ENCODE results near the gene A3GALT2.
A peak's percentile ranks its signal among the peaks of the same experiment; 100 is the strongest.

Gene A3GALT2

GRCh38 chr1:33351281-33351660, 30.4 kb upstream of the A3GALT2 start:
- no peak for DNase-seq (ENCODE audit: low read depth, low spot score)

GRCh38 chr1:33350611-33351280, 29.8 kb upstream of the A3GALT2 start:
- no peak for DNase-seq (ENCODE audit: low read depth, low spot score)
- peak overlapping the region; percentile 99 for H3K27ac ChIP-seq

More at GRCh38 chr1:33351281-33351660, 30.4 kb upstream of the A3GALT2 start:
- no peak overlapping the region for H3K27ac ChIP-seq

DNA sequence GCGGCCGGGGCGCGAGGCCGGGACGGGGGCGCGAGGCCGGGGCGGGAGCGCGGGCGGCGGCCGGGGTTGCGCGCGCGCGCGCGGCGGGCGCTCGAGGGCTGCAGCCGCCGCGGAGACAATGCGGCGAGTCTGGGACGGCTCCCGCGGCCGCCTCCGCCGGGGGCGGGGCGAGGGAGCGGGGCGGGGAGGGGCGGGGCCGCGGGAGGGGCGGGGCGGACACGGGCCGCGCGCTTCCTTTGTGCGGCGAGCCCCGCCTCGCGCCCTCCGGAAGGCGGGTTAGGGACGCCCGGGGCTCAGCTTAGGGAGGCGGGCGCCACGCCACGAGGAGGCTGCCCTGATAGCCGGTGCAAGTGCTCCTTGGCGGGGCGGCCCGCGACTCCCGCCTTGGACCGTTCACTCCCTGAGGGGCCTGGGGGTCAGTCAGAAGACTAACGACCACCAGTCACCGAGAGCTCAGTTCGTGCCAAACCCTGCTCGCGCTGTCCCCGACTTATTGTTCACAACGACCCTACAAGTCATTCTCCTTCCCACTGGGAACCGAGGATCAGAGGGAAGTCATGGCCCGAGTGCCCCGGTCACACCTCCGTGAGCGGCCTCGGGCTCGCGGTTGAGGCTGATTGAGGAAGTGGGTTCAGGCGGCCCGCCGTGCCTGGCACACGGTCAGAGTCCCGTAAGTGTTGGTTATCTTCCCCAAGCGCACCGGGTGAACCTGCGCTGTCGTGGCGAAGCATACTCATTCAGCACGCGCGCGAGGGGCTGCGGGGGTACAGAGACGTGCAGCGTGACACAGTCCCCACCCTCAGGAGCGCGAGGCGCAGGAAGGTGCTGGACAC, 29.1 kb upstream of the A3GALT2 start:
- peak overlapping the region; percentile 99 for H3K27ac ChIP-seq
- no peak for DNase-seq (ENCODE audit: low read depth, low spot score)

DNA sequence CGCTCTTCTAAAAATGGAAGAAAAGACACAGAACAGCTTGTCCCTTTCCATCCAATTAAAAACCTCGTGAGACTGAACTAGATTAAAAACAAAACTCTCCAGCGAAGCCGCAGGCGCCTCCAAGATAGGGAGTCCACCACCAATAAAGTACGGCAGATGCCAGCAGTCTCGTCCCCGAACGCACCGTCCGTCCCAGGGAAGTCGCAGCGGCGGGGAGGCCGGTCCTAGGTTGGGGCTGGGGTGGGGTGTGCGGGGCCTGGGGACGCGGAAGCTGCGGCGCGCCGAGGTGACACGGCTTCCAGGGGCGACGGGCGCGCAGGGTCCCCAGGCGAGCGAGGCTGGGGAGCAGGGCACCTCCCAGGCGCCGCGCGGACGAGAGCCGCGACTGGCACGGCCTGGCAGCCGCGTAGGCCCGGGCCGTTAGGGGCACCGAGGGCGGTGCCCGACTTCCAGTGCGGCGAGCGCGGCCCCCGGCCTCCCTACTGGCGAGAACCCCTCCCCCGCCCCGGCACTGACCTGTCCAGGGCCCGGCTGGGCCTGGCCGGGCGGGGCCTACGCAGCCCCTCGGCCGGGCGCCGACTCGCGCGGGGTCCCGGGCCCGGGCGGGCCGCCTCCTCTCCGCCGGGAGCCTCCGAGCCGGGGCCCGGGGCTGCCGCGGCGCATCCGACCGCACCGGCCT, 28.3 kb upstream of the A3GALT2 start:
- H3K27ac ChIP-seq, result peak overlapping the region; percentile 99

GRCh38 chr1:33348676-33349080, 27.8 kb upstream of the A3GALT2 start:
- no peak for DNase-seq (ENCODE audit: low read depth, low spot score)
- peak overlapping the region; percentile 99 for H3K27ac ChIP-seq

More for the DNA sequence above, 28.3 kb upstream of the A3GALT2 start:
- DNase-seq (ENCODE audit: low read depth, low spot score), result no peak

DNA sequence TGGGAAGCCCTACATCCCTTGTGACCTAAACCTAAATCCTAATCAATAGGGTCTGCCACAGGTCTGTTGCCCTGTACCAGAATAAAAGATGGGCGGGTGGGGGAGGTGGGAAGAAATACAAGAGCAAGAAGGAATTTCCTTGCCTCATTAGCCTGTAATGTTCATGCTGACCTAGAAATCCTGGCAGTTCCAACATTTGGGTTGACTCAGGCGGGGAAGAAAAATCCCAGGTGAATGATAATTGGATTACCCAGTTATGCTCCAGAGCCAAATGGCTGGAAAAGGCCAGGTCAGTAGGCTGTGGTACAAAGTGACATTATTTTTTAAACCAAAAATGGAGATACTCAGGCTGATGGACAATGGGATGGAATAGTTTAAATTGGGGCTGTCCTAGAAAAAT, 27.3 kb upstream of the A3GALT2 start:
- no peak for DNase-seq (ENCODE audit: low read depth, low spot score)
- peak overlapping the region; percentile 99 for H3K27ac ChIP-seq

DNA sequence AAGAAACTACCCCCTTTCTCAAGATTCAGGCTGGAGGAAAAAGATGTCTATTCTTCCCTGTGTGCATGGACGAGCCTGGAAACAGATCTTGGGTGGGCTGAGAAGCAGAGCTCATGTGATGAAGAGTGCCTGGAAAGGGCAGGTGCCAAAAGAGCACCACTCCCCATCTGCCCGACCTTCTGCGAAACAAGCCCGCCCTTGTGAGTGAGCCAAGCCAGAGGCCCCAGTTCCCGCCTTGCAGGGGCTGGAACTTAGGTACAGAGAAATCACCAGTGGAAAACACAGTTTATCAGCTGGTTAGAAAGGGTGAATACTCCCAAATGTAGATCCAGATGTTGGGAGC, 26.7 kb upstream of the A3GALT2 start:
- DNase-seq (ENCODE audit: low read depth, low spot score), result no peak
- peak overlapping the region; percentile 99 for H3K27ac ChIP-seq

GRCh38 chr1:33346927-33347649, 26.2 kb upstream of the A3GALT2 start:
- peak overlapping the region; percentile 99 for H3K27ac ChIP-seq
- DNase-seq (ENCODE audit: low read depth, low spot score), result no peak

- H3K27ac ChIP-seq, result peak overlapping the region; percentile 99
Observed at GRCh38 chr1:33346533-33346926, 25.6 kb upstream of the A3GALT2 start.

DNA sequence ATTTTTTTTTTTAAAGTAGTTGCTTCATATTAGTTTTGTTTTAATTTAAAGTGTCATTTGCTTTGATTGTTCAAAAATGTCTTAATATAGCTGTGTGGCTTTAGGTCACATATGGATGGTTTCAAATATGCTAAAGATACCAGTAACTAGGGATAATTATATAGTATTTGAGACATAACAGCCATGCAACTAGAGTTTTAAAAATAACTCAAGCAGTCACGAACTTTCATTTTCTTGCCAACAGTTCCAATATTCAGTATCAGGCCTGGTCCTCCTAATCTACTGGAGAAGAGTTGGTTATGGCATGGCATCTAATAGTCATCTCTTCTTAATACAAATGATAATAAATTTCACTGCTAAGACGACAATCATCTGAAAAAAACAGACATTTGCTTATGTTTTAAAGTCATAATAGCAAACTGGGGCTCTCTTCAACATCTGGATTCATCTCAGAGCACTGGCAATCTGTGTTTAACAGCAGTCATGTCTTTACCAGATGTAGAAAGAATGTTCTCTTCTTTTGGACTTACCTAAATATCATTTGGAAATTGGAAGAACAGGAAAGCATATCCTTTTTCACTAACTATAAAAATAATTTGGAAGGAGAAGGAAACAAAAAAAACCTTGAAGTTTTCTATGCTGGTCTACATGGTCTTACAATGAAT, 24.1 kb upstream of the A3GALT2 start:
- DNase-seq (ENCODE audit: low read depth, low spot score), result no peak
- H3K27ac ChIP-seq, result peak overlapping the region; percentile 99

More at GRCh38 chr1:33346533-33346926, 25.6 kb upstream of the A3GALT2 start:
- DNase-seq (ENCODE audit: low read depth, low spot score), result no peak

DNA sequence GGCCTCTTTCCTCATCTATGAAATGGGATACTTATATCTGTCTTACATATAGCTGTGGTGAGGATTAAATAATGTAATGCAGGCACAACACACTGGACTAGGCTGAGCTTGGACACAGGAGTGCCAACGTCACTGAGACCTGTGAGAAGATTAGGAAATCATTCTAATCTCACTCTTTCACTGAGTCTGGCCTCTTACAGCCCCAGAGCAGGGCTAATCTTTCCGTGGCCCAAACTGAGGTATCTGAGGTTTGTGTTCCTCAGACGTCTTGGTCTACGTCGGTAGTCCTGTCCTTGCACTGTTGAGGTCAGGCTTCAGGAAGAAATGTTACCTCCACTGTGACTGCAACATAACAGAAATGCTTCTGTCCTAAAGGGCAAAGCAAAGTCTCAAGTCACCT, 22.6 kb upstream of the A3GALT2 start:
- DNase-seq (ENCODE audit: low read depth, low spot score), result no peak
- H3K27ac ChIP-seq, result peak overlapping the region; percentile 99

GRCh38 chr1:33342041-33342723, 21.3 kb upstream of the A3GALT2 start:
- peak overlapping the region; percentile 99 for H3K27ac ChIP-seq
- DNase-seq (ENCODE audit: low read depth, low spot score), result peak; percentile 68

GRCh38 chr1:33341190-33341589, 20.3 kb upstream of the A3GALT2 start:
- DNase-seq (ENCODE audit: low read depth, low spot score), result no peak
- H3K27ac ChIP-seq, result peak overlapping the region; percentile 99

GRCh38 chr1:33339413-33339812, 18.5 kb upstream of the A3GALT2 start:
- DNase-seq (ENCODE audit: low read depth, low spot score), result no peak
- peak overlapping the region; percentile 99 for H3K27ac ChIP-seq

DNA sequence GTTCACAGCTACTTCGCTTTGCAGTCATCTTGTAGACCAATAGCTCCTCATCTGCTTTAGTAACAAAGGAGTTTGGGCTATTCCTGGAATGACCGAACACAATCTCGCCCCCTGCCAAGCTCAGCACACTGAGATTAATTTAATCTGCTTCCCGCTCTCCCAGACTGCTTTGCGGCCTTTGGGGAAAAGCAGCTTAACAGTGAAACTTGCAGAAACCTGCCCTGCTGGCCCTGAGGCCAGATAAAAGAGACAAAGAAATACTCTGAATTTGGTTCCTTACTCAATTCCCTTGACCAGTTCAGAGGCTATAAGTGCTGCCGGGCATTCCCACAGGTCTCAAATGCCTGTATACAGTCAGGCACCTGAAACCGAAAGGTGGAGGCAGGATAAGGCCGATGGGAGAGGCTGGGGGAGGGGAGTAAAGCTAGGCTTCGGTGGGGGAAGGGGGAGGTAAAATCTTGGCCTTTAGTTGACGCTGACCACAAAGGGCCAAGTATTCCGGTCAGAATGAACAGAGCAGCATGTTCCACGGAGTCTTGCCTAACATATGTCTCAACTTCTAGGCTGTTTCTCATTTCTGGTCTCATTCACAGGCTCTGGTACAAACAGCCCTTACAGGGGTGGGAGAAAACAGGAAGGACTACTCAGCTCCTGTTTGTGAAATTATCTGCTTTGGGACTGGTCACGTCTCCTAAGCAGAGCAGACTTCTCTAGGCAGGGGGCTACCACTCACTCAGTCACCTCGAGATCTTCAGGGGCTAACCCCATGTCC, 17.7 kb upstream of the A3GALT2 start:
- H3K27ac ChIP-seq, result peak overlapping the region; percentile 99
- no peak for DNase-seq (ENCODE audit: low read depth, low spot score)

DNA sequence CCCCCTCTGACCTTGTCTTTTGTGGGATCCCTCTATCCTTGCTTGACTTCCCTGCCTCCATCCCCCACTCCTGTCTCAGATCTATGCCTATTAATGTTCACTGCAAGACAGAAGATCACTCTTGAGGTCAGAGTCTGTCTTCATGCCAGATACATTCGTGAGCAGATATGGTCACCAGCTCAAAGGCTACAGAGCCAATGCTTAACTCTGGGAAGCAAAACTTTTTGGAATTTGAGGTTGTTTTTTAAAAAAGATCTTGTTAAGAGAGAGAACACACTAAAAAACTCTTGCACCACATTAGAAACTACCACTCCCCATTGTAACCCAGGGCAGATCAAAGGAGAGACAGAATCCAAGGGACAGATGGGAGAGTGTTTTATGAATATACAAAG, 17.1 kb upstream of the A3GALT2 start:
- peak overlapping the region; percentile 99 for H3K27ac ChIP-seq
- no peak for DNase-seq (ENCODE audit: low read depth, low spot score)

- H3K27ac ChIP-seq, result peak overlapping the region; percentile 99
- no peak for DNase-seq (ENCODE audit: low read depth, low spot score)
Observed at GRCh38 chr1:33337441-33337840, 16.5 kb upstream of the A3GALT2 start.

GRCh38 chr1:33336580-33336979, 15.7 kb upstream of the A3GALT2 start:
- no peak for DNase-seq (ENCODE audit: low read depth, low spot score)
- peak overlapping the region; percentile 21 for H3K27ac ChIP-seq

GRCh38 chr1:33335020-33335419, 14.1 kb upstream of the A3GALT2 start:
- peak overlapping the region; percentile 60 for H3K27ac ChIP-seq
- no peak for DNase-seq (ENCODE audit: low read depth, low spot score)

Data from epithelial cell of prostate (primary cell).